Measurements from ENCODE around the gene ZKSCAN4. TPM values are rescaled to one million over a fixed set of nuclear protein-coding genes. Genes with fewer than 3 reads are reported as not detected.
A peak's percentile ranks its signal among the peaks of the same experiment; 100 is the strongest.

The ZKSCAN4 gene
- total RNA-seq: 1 to 10 TPM; 4.8 to 6.0 TPM
- long read RNA-seq, partial matches to known transcripts: 0 of 3 reads
- long read RNA-seq, other reads (novel, unspliced or antisense): 1 of 3 reads

GRCh38 chr6:28252009-28252975, at the start of gene ZKSCAN4:
Gene ZKSCAN4, minus strand, starts transcription at chr6:28252269. Its CDS starts 289 bp downstream, at chr6:28251980.
- intact Hi-C loops (cut with DNase I, micrococcal nuclease): no loop called here
- DNase-seq (peak; percentile 80 to 92), ATAC-seq (peak; percentile 99)

DNA sequence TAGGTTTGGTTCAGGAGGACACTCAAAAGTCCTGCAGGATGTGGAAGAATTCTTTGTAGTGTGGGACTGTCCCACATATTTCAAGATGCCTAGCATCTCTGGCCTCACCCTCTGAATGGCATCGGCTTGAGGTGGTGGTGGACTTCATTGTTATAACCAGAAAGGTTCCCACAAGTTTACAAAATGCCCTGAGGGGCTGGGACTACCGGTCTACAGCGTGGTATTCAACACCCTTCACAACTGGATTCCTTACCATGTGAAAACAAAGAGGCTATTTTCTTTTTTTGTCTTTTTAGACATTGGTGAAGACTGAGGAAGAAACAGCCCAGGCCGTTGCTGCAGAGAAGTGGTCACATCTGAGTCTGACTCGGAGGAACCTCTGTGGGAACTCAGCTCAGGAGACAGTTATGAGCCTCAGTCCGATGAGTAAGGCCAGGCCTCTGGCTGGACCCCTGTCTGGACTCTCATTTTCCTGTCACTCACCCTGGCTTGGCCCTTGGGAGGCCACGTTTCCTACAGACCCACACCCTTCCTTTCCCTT, 44.5 kb upstream of the ZKSCAN4 start:
- ATAC-seq (no peak), DNase-seq (no peak)
- intact Hi-C loops (cut with DNase I, micrococcal nuclease): no loop called here

DNA sequence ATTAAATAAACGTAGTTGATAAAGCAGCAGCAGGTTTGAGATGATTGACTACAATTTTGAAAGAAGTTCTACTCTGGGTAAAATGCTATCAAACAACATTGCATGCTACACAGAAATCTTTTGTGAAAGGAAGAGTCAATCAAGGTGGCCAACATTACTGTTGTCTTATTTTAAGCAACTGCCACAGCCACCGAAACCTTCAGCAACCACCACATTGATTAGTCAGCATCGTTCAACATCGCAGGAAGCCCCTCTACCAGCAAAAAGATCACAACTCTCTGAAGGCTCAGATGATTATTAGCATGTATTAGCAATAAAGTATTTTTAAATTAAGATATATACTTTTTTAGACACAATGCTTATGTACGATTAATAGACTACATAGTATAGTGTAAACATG, 43.3 kb upstream of the ZKSCAN4 start:
- intact Hi-C loops (cut with DNase I, micrococcal nuclease): no loop called here
- DNase-seq: no peak
- no peak for ATAC-seq

- DNase-seq (no peak), ATAC-seq (no peak)
- intact Hi-C loops (cut with DNase I, micrococcal nuclease): no loop called here
Observed at GRCh38 chr6:28291573-28291972, 39.5 kb upstream of the ZKSCAN4 start.

DNA sequence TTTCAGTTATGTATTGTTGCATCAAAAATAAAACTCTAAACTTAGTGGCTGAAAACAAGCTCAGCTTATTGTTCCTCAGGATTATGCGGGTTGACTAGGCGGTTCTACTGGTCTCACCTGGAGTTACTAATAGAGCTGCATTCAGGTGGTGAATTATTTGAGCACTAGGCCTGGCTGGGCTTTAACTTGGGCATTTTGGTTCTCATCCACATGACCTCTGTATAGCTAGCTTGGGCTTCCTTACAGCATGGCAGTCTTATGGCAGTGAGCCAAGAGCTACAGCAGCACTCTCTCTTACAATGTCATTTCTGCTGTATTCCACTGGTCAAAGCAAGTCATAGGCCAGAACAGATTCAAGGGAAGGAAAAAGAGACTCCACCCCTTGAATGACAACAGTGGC, 30.9 kb upstream of the ZKSCAN4 start:
- ATAC-seq: no peak
- intact Hi-C loops (cut with DNase I, micrococcal nuclease): no loop called here
- no peak for DNase-seq

GRCh38 chr6:28281288-28282064, 29.4 kb upstream of the ZKSCAN4 start, which contains the start of gene PGBD1:
Gene PGBD1, plus strand, starts transcription at chr6:28281572. Its CDS starts 2,242 bp downstream, at chr6:28283814.
- intact Hi-C loops (cut with DNase I, micrococcal nuclease): no loop called here

GRCh38 chr6:28280595-28281287, 28.7 kb upstream of the ZKSCAN4 start:
- no peak for DNase-seq
- intact Hi-C loops (cut with DNase I, micrococcal nuclease): no loop called here
- ATAC-seq: no peak

More at GRCh38 chr6:28281288-28282064, 29.4 kb upstream of the ZKSCAN4 start, which contains the start of gene PGBD1:
- ATAC-seq (peak; percentile 94), DNase-seq (peak; percentile 56 to 76)

DNA sequence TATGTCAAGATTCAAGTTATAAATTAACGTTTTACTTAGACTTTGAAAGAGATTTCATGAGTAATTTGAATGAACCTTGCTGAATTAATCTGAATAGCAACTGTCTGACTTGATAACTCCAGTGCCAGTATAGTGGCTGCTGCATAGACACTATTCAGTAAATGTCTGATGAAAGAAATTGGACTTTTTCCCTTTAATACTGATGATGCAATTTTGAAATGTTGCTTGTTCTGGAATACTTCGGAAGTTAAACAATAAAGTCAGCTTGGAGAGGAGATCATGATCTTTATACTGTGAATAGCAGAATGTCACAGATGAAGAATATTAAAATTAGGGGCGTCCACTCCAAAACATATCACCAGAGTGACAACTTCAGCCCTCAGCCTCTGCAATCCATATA, 25.7 kb upstream of the ZKSCAN4 start:
- no peak for DNase-seq
- ATAC-seq: no peak

GRCh38 chr6:28274888-28275287, 22.8 kb upstream of the ZKSCAN4 start:
- intact Hi-C loops (cut with DNase I, micrococcal nuclease): no loop called here
- DNase-seq (no peak), ATAC-seq (no peak)

More for the DNA sequence above, 25.7 kb upstream of the ZKSCAN4 start:
- intact Hi-C loops (cut with DNase I, micrococcal nuclease): no loop called here

DNA sequence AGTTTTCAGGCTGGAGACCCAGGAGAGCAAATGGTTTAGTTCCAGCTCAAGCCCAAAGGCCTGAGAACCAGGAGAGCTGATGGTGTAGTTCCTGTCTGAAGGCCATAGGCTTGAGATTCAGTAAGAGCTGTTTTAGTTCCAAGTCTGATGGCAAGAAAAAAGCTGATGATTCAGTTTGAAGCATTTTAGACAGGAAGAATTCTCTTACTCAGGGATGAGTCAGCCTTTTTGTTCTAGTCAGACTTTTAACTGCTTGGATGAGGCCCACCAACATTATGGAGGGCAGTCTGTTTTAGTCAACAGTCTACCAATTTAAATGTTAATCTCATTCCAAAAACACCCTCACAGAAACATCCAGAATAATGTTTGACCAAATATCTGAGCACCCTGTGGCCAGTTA, 17.4 kb upstream of the ZKSCAN4 start:
- intact Hi-C loops (cut with DNase I, micrococcal nuclease): loop anchor here in 1 of 2 donors (10.0 kb wide), 1 partner anchor 85 kb away; no protein-coding TSS in a partner anchor
- ATAC-seq: no peak
- DNase-seq: no peak

- intact Hi-C loops (cut with DNase I, micrococcal nuclease): loop anchor here in 1 of 2 donors (10.0 kb wide), 1 partner anchor 87 kb away; no protein-coding TSS in a partner anchor
- DNase-seq: no peak
- ATAC-seq: no peak
Observed at GRCh38 chr6:28267695-28268059, 15.6 kb upstream of the ZKSCAN4 start.

DNA sequence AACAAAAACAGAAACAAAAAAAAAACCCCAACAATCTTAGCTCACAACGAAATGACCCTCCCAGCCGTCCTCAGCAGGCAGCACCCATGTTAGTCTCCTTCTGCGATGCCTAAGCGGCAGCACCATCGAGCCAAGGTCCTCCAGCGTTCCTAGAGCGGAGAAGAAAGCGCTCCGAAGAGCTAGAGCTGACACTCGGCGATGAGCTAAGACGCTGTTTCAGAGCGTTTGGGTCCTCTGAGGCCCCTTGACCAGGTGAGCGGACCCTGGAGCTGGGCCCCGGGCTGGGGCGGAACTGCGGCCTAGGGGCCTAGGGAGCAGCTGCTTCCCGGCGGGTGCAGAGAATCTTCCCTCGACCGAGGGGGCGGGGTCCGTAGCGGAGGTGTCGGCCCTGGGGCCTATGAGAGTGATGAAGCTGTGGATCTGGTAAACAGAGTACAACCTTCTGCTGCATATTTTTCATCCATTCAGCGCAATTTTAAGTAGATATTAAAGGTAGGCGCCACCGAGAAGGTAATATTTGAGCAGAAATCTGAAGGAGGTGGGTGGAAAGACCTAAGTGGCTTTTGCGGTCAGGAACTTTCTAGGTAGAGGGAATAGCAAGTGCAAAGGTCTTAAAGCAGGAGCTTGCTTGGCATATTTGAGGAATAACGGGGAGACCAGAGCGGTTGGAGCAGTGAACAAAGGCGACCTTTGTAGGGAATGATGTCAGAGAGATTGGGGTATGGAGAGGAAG, 15.1 kb upstream of the ZKSCAN4 start, which contains the start of gene ZSCAN26:
ZSCAN26 (plus strand) TSS at position 182 of the 733 bp plus-strand sequence. CDS start 4,777 bp downstream, outside the sequence.
- peak; percentile 99 for ATAC-seq
- intact Hi-C loops (cut with DNase I, micrococcal nuclease): loop anchor here in 1 of 2 donors (10.0 kb wide), 1 partner anchor 88 kb away; no protein-coding TSS in a partner anchor
- peak; percentile 80 to 88 for DNase-seq

DNA sequence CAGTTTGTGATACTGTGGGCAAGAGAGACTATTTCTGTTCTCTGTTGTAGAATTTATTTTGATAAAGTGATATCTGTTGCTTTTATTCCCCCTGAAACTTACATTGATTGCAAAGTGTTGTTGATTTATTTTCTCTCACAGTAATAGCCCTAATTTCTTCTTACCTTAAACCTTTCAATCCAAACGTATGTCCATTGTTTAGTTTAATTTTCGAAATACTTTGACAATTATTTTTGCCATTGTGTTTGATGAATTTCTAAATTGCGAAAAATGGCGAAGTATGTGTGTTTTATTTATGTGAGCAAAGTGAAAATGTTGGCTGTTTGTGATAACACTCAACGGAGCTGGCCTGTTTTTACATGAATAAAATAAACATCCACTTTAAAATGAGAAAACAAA, 14.5 kb upstream of the ZKSCAN4 start:
- DNase-seq: no peak

DNA sequence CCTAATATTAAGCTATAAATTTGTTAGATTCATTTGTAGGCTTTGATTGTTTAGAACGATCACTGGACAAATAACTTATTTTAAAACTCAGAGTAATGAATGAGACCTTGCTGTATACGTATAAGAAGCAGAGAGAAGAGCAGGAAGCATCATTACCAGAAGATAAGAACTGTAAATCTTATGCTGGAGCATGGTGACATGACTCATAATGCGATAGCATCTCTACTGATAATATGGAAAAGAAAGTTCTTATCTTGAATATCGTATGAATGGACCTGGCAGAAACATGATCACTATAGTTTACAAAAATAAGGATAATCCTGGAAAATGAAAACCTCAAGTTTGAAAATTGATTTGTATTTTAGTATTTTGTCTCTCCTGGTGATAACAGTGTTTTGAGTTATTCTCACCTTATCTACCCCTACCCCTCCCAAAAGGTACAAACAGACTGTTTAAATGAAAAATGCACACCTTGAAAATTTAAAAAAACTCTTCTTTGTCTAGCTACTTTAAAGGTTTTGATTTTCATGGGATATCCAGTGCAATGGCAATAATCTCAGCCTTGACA, 12.8 kb upstream of the ZKSCAN4 start:
- DNase-seq: no peak
- intact Hi-C loops (cut with DNase I, micrococcal nuclease): loop anchor here in 1 of 2 donors (10.0 kb wide), 1 partner anchor 90 kb away; no protein-coding TSS in a partner anchor
- ATAC-seq: no peak

More for the DNA sequence above, 14.5 kb upstream of the ZKSCAN4 start:
- intact Hi-C loops (cut with DNase I, micrococcal nuclease): loop anchor here in 1 of 2 donors (10.0 kb wide), 1 partner anchor 88 kb away; no protein-coding TSS in a partner anchor
- ATAC-seq: no peak

DNA sequence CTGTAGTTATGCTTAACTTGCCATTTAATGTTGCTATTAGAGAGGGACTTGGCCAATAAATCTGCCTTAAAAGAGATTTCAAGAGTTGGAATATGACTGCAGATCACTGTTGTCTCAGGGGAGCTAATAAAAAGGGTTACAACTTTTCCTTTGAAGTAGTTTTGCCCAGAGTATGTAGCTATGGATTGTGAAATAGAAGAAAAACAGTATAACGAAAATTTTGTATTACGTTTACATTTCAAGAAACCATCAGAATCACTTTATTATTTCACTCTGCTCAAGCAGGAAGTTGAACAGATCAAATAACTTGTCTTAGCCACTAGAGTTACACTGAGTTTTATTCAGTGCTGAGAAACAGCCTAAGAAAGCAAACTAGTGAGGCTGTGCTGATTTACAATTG, 11.9 kb upstream of the ZKSCAN4 start:
- intact Hi-C loops (cut with DNase I, micrococcal nuclease): loop anchor here in 1 of 2 donors (10.0 kb wide), 1 partner anchor 91 kb away; no protein-coding TSS in a partner anchor
- no peak for ATAC-seq
- DNase-seq: no peak

GRCh38 chr6:28258877-28259777, 7.1 kb upstream of the ZKSCAN4 start, which contains the start of gene NKAPL:
Gene NKAPL, plus strand, starts transcription at chr6:28259297. Its CDS starts 75 bp downstream, at chr6:28259372.
- intact Hi-C loops (cut with DNase I, micrococcal nuclease): no loop called here
- ATAC-seq (no peak), DNase-seq (peak; percentile 62 to 73)
